Choroid plexus epithelial cell (primary cell): ENCODE results near the gene TNRC6B.

Source experiments
- DNase-seq: peaks from one replicate; pipeline ENCODE4 v3.0.0-alpha.2; 2010; ENCODE audit warnings: low read depth
- H3K4me3 ChIP-seq: 2 replicates; pipeline ENCODE4 v1.5.1; 2011; ENCODE audit warnings: low read depth, mild to moderate bottlenecking, control low read depth, low read length, moderate library complexity
- CTCF ChIP-seq: conservative IDR thresholded peaks from 2 replicates; pipeline ENCODE4 v1.5.1; 2011; ENCODE audit warnings: low read depth, mild to moderate bottlenecking, control low read depth, inconsistent platforms, low read length, moderate library complexity

TNRC6B gene

GRCh38 chr22:40236131-40236665, 58.5 kb downstream of the TNRC6B start:
- no peak overlapping the region for H3K4me3 ChIP-seq
- DNase-seq, result no peak
- TF ChIP-seq CTCF, result no peak

GRCh38 chr22:40237241-40237640, 59.5 kb downstream of the TNRC6B start:
- no peak for TF ChIP-seq CTCF
- no peak for DNase-seq
- no peak overlapping the region for H3K4me3 ChIP-seq

GRCh38 chr22:40237788-40238424, 60.2 kb downstream of the TNRC6B start:
- H3K4me3 ChIP-seq, result no peak overlapping the region
- DNase-seq, result peak; percentile 17
- TF ChIP-seq CTCF, result no peak

GRCh38 chr22:40238425-40239344, 61.0 kb downstream of the TNRC6B start:
- TF ChIP-seq CTCF, result no peak
- peak; percentile 85 for DNase-seq
- no peak overlapping the region for H3K4me3 ChIP-seq

GRCh38 chr22:40239345-40239683, 61.6 kb downstream of the TNRC6B start:
- no peak for TF ChIP-seq CTCF
- DNase-seq, result no peak
- no peak overlapping the region for H3K4me3 ChIP-seq

- no peak overlapping the region for H3K4me3 ChIP-seq
- TF ChIP-seq CTCF, result no peak
- DNase-seq, result no peak
These were observed 62.4 kb downstream of the TNRC6B start for GRCh38 chr22:40240160-40240559.
